ENCODE results near the gene TGFBR3.

Gene TGFBR3

GRCh38 chr1:91635763-91636162 is 250.2 kb downstream of the TGFBR3 start:
- no peak for DNase-seq (ENCODE audit: low spot score)

GRCh38 chr1:91633438-91633837 is 252.5 kb downstream of the TGFBR3 start:
- DNase-seq (ENCODE audit: low spot score), result no peak

DNA sequence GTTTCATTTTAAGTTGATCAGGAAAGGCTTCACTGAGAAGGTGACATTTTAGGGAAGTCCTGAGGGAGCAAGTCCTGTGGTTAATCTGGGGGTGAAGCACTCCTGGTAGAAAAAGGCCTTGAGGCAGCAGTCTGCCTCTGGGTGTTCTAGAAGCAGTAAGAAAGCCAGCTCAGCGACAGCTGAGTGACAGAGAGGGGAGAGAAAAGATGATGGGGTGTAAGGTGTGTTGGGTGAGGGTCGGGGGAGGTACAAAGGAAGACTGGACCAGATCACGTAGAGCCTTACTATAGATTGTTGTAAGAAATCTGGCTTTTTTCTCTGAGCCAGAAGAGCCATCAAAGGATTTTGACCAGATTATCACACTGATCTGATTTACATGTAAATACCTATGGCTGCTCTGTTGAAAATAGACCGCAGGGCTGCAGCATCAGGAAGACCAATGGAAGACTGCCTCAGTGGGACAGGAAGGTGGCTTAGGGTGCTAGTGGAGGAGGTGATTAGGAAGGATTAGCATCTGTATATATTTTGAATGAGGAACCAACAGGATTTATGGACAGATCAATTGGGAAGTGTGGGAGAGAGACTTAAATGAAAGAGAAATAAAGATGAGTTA is 254.1 kb downstream of the TGFBR3 start:
- DNase-seq (ENCODE audit: low spot score), result no peak

- no peak for DNase-seq (ENCODE audit: low spot score)
These were observed 255.1 kb downstream of the TGFBR3 start for GRCh38 chr1:91630803-91631202.
